NCI-H187 treated with DMSO at 0.1 percent for 48 hours (cell line): ENCODE data around the gene CCDC60.
A peak's percentile ranks its signal among the peaks of the same experiment; 100 is the strongest.

Source experiments
- DNase-seq: peaks from one replicate; lab custom pipeline; 2025; lab: John Stamatoyannopoulos, UW

The CCDC60 gene, protein sequence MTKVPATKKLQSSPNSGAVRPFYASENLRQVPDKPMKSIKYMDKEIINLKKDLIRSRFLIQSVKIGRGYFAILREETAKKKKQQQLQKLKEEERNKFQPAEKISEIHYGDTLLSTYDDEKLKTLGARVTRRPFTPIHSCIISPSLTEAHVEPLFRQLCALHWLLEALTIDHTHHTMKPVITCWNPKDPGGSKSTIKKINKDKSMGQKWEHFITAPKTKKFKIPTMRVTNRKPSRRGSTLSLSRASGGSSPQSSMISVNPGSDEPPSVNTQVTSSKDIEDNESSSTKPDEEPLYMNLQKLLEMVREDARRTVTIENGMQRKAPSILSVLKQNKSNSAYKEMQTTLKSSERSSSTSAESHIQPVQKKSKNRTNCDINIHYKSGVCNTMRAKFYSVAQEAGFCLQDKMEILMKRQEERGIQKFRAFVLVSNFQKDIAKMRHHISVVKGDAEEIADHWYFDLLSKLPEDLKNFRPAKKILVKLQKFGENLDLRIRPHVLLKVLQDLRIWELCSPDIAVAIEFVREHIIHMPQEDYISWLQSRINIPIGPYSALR

DNA sequence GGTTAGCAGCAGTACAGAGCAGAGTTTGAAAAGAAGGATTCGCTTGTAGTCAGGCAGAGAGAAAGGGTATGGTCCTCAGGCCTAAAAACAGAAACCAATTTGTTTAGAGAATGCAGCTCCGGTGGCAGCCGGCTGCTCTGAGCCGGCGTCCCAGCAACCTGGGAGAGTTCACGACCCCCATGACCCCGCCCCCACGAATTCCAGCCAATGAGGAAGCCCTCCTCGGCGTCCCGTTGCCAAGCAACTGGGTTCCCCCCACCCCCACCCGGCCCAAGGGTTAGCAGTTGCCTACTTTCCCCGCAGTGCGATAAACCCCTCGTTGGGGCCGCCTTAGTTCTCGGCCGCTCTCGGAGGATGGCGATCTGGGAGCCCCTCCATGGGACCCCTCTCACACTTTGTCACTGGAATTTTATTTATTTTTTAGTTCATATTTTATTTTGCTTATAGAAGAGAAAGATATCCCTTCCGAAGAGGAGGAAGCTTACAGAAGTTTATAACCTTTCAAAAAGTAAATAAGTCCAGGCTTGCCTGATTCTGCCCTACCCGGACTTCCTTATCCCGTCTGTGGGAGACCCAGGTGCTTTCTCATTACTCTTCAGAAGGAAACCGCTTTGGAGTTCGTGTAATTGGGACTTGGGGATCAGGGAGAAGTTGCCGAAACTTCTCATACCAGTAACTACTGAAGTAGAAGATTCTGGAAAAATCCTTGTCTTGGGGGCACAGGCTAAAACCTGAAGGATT lies at the start of gene CCDC60:
Gene CCDC60, plus strand, starts transcription at position 300 of the 741 bp plus-strand sequence. CDS start 448 bp downstream, outside the sequence.
- DNase-seq, result no peak

DNA sequence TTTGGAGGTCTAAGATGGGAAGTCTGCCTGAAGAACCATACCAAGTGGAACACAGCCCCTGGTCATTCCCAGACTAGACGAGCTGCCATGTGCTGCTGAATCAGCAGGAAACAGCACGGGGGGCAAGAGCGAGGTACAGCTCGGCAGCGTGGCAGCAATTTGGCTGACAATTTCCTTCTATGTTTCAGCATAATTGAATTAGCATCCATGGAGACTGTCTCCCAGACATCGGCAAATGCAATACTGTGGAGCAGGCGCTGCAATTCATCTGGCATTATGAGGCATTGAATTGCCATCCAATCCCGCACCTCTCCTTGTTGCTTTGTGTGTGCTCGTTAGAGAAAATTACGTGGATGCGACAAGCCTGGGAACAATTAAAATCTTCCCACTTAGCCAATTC lies 46.0 kb upstream of the CCDC60 start:
- DNase-seq, result no peak

DNA sequence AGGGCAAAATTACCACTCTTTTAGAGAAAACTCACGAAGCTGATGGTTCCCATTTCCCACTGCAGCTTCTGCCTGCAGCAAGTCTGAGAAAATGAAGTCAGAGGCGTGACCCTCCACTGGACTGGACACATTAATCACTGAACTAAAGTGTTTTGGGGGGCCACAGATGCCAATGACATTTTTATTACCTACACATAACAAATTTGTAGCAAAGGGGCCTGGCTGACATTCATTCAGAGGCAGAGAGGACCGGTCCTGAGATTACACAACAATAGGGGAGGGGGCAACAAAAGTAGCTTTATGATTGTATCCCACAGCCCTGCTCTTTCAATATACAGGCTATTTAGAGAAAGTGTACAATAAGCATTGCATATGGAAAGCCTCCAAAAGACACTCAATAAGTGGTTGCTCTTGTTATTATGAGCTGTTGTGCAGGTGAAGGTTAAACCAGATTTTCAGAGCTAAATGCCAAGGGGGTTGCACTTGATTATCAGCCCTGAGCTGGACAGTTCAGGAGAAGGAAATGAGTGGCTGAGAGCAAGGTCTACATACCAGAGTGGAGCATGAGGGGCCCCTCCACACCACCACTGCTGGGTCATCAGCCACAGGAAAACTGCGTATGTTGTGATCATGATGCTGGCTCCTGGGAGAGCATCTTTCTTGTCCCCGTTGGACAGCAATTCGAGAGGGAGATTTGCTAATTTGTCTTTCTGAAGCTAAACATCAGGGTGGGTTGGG lies 41.5 kb upstream of the CCDC60 start:
- no peak for DNase-seq

DNA sequence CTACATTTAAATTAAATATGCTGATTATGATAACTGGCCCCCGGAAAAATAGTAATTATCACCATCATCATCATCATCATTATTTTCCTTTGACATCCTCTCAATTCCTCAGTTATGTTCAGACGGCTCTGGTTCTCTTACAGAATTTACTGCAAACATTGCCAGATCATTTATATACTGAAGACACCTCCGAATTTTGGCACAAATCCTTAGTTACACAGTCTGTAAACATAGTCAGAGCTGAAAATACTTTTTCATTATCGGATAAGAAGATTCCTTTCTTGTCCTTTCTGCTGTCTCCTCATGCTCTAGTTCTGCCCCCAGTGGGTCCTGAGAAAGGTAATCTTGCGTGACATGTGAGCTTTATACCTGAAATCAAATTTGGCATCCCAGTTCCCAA lies 40.3 kb upstream of the CCDC60 start:
- DNase-seq, result no peak

DNA sequence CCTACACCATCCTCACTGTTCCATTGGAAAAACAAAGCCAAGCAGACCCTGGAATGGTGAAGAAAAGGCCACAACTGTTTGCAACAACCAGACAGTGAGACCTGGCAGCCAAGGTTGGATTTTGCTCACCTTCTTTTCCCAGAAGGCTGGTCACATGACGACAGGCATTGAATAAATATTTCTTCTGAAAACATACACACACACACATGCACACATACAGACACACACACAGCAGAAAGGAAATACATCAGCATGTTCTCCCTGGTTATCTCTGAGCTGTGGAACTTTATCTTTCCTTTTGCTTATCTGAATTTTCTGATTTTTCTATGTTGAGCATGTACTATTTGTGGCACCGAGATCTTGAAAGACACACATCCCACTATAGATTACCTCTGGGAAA lies 38.0 kb upstream of the CCDC60 start:
- DNase-seq, result no peak

DNA sequence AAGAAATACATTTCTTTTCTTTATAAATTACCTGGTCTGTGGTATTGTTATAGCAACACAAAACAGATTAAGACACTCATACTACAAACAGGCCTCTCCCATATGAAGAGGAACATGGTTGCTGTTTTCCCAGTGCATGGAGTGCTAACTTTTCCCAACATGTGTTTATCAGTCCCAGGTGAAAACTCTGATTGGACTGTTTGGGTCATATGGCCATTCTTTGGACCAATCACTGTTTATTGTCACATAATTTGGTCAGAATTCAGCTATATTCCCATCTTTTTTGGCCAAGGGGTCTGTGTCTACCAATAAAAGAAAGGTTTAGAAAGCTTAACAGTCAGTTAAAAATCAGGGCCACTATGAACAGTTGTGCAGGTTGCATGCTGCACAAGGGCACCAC lies 35.4 kb upstream of the CCDC60 start:
- no peak for DNase-seq

DNA sequence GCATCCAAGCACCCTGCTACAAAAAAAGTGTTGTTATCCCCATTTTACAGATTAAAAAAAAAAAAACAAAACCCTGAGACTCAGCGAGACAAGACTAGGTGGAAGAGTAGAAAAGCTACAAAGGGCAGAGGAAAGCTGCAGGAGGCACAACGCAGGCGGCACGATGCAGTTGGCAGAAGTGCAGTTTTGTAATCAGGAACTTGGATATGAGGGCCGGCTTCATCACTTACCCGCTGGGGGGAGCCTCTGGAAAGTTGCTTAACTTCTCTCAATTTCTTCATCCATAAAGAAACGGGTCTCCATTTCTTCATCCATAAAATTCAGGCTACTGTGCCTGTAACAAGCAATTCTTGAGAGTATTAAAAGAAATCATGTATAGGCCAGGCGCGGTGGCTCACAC lies 33.1 kb upstream of the CCDC60 start:
- no peak for DNase-seq

DNA sequence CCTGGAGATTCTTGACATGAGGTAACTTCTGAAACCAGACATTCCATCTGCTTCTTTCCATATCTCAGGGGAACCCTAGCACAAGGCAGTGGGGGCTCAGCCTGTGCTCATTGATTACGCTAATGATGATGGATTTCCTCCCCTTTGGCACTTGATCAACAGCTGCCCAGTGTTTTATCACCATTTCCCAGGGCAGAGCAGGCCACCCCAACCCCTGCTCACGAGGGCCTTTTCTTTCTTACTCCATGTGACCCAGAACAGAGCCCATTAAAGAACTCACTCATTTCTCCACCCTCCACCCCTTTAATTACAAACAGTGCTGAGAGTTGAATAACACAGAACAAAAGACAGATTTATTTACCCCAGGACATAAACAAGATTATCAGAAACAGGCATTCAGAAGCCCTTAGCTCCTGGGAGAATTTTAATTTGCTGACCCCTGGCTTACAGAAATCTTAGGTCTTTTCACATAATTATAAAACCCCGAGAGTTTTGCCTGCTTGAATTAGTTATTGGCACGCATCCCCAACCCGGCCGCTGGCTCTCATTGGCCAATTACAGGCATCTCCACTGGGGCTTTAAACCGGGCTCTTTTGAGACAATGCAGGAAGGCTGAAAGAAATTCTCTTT lies 32.0 kb upstream of the CCDC60 start:
- no peak for DNase-seq

DNA sequence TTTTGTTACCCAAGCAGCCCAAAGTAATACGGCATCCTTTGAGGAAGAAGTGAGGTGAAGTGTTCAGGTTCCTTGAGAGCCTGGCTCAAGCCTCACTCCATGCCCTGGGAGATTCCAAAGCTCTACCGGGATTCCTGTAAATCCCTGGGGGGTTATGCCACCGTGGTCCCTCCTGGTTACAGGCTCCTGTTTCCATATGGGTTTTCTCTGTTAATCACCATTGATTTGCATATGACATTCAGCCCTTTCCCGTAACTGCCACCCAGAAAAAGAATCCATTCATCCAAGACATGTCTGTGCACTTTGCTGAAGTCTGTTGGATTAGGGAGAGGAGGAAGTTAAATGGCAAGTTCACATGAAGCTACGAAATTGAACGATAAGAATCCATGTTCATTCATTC lies 27.9 kb upstream of the CCDC60 start:
- no peak for DNase-seq

DNA sequence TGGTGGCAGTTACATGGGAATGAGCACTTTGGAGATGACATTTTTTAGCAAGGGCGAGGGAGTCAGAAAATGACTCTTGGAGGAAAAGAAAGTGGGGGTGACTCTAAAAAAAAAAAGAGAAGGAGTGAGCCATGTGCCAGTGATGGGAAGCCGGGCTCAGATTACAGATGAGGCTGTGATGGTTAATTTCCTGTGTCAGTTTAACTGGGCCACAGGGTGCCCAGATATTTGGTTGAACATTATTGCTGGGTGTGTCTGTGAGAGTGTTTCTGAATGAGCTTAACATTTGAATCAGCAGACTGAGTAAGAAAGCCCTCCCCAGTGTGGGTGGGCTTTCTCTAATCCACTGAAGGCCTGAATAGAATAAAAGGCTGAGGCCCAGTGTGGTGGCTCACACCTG lies 26.8 kb upstream of the CCDC60 start:
- DNase-seq, result no peak

DNA sequence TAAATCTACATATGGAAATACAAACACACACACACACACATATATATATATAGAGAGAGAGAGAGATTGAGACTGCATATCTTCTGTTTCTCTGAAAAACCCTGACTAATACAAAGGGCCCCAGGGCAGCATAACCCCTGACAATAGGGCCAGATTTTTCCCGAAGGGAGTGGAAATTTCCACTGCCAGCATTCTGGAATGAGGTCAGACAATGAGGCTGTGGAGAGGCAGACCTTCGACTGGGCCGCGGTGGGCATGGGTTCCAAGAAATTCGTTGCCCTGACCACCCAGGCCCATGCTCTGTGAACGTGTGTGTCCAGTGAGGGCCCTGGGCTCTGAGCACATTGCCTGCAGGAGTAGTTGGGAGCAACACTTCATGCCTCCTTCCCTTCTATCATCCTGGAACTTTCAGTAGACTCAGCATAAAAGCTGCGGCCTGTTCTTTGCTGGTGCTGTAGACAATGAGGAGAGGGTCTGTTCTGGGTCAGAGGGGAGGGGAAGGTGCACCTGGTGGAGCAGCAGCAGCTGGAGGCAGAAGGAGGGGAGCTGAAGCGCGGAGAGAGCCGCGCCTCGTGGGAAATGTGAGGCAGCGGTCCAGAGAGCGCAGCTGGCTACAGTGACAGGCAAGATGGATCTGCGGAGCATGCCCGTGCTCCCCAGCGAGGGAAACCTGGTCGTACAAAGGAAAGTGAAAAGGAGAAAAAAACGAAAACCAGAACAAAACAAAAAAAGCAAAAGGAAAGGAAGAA lies 25.6 kb upstream of the CCDC60 start:
- DNase-seq, result peak; percentile 91

DNA sequence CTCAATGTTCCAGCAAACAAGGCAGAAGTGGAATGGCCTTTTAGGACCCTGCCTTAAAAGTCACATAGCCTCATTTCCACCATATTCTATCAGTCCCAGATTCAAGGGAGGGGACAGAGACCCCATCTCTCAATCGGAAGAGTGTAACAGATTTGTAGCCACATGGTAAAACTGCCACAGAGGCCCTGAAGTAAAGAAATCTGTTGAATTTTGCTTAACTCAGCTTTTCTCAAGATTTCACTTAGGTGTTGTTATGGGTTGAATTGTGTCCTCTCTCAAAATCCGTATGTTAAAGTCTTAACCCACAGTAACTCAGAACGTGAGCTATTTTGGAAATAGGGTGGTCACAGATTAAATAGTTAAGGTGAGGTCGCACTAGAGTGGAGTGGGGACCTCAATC lies 22.7 kb upstream of the CCDC60 start:
- no peak for DNase-seq

DNA sequence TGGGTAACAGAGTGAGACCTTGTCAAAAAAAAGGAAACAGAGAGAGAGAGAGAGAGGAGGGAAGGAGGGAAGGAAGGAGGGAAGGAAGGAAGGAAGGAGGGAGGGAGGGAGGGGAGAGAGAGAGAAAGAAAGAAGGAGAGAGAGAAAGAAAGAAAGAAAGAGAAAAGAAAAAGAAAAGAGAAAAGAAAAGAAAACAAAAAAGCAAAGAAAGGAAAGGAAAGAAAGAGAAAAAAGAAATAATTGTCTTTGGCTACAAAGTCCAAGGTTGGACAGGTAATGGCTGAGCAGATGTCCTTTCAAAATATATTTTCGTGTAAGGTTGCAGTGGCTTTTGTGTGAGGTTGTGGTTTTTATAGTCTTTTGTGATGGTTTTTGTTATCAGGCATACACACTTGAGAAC lies 21.6 kb upstream of the CCDC60 start:
- no peak for DNase-seq

DNA sequence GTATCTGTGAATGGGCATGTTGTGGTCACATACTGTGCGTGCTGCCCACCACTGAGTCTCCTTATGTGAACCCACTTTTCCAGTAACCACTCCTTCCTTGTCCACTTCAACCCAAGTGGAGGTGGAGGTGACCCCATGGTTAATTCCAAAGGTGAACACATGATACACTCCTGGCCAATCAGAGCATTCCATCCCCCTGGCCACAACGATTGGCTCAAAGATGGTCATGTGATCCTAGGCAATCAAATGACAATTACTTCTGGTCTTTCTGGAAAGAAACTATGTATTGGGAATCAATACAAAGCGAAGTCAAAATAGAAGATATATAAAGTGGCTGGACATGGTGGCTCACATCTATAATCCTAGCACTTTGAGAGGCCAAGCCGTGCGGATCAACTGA lies 20.2 kb upstream of the CCDC60 start:
- no peak for DNase-seq

DNA sequence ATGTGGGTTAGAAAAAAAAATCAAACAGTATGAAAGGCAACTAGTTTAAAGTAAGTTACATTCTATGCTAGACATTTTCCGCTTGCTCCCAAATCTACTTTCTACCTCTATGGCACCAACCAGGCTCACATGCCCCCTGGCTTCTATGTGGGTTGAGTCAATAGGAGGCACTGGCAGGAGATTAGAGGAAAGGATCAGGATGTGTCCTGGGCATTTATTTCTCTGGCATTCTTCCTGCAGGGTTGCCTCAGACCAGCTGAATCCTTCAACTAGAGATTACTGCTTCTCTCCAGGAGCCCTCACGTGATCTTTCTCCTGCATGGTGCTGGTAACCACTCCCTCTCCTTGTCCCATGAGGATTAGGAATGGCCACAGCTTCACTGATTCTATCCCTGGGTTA lies 14.9 kb upstream of the CCDC60 start:
- no peak for DNase-seq

DNA sequence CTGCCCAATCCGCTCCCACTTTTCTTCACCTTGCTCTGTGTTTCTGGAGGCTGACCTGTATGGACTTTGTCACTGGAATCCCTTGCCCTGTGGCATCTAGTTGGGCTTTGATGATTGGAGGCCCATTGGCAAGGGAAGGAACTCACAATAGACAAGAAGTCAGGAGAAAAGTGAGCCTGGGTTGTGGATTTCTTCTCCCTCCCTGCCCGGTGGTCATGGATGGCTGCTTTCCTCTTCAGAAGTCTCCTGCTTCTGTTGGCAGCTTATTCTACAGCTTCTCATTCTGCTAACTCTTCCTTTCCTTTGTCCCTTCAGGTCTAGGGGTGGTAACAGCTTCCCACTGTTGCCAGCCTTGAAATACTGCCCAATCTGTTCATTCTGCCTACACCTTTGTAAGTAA lies 13.9 kb upstream of the CCDC60 start:
- no peak for DNase-seq

DNA sequence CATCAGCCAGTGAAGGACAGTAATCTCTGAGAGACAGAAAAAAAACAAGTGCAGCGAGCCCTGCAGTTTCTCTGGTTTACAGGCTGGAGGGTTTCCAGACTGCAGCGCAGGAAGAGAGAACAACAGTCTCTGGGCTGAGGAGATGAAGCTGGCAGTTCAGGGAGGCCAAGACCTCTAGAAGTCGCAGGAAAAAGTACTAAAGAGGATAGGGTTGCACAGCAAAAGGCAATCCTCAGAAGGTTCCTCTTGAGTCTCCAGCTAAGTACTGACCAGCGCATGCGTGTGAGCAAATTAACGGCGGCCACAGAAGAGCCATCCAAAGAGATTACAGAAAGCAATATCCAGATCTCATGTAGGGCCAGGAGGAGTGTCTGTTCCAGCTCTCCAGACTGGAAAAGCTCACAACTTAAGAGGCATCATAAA lies 12.2 kb upstream of the CCDC60 start:
- no peak for DNase-seq

DNA sequence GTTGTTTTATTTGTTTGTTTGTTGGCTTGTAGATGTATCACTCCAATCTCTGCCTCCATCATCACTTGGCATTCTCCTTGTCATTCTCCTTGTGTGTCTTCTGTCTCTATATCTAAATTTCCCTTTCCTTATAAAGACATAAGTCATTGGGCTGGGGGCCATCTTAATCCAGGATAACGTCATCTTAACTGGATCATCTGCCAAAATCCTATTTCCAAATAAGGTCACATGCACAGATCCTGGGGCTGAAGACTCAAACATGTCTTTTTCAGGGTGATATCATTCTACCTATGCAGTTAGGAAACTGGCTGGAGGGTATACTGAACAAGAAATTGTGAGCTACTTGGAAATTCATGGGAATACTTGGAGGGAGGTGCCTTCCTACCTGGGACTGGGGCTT lies 8.7 kb upstream of the CCDC60 start:
- no peak for DNase-seq

DNA sequence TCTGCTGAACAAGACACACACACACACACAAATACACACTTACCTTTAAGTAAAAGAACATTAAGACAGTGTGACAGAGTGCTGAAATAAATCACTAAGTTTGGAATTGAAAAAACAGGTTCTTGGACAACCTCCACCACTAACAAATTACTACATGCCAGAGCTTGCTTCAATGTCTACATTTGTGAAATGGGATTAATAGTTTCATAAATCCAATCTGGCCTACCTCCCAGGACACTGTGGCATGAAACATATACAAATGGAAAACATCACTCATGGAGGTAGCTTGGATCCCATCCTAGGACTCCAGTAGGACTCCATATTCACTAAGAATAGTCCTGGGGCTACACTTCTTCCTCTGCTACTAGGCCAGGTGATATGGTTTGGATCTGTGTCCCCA lies 8.2 kb upstream of the CCDC60 start:
- DNase-seq, result no peak

DNA sequence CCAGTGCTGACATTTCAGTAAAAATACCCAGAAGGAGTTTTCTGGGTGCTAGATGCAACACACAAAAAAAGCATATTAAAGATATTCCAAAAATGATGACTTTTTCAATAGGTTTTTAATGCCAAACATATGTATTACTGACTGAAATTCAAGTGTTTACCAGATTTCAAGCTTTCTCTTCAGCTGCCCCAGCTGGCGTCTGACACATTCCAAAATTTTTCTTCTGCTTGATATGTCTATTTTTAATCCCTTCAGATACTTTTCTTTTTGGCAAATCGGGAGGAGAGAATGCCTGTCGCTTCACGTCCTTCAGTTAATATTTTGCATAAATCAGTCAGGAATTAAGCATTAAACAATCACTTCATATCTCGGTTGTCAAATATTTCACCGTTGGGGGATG lies 7.1 kb upstream of the CCDC60 start:
- DNase-seq, result no peak

DNA sequence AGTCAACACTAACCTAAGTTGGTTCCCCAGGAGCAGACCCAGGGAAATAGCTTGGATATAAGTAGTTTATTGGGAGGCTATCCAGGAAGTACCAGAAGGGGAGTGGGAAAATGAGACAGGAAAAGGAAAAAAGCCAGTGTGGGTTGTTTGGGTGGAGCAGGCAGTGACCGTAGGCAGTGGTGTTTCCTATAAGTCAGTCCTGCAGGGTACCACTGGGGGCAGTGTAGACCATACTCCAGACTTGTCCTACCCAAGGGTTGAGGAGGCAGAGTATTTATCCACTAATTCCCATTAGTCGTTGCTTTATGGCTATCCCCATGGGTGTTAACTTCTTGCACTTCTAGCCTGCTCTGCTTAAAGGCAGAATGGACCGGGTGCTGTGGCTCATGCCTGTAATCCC lies 6.4 kb upstream of the CCDC60 start:
- DNase-seq, result no peak
